ACHN (cell line): Measurements from ENCODE around the gene GRID2.

Experiments
- DNase-seq: peaks from one replicate; pipeline ENCODE4 v3.0.0-alpha.2; 2015
- in situ Hi-C: cut with HindIII; loops from 2 replicates; pipeline ENCODE4 v1.10.0; 2017; ENCODE audit warnings: low sequenced_read_pairs, low pct_ligation_motif_present, low pct_unique_long_range_greater_than_20kb

Gene GRID2

DNA sequence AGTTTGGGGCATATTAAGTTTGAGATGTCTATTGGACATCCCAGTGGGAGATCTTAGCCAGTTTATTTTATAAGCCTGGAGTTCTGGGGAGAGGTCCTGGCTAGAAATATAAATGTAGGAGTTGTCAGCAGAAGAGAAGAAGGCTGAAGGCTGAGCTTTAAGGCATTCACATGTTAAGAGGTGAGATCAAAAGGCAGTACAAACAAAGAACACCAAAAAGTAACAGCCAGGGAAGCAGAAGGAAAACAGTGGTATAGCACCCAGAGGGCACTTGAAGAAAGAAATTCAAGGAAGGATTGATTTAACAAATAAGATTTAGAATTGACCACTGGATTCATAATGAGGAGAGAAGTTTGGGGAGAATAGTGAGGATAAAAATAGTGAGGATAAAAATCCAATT is 1383.5 kb downstream of the GRID2 start:
- no peak for DNase-seq
- in situ Hi-C loops, result no loop called here

DNA sequence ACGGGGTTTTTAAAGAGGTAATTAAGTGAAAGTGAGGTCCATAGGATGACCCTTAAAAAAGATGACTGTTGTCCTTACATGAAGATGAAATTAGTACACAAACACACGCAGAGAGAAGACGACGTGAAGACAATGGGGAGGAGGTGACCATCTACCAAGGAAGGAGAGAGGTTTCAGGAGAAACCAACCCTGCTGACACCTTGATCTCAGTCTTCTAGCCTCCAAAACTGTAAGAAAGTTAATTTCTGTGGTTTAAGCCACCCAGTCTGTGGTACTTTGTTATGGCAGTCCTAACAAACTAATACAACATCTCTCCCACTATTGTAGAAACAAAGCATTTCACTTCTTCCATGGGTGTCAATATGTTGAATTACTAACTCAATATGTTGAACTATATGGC is 1385.2 kb downstream of the GRID2 start:
- in situ Hi-C loops, result no loop called here
- DNase-seq, result no peak

DNA sequence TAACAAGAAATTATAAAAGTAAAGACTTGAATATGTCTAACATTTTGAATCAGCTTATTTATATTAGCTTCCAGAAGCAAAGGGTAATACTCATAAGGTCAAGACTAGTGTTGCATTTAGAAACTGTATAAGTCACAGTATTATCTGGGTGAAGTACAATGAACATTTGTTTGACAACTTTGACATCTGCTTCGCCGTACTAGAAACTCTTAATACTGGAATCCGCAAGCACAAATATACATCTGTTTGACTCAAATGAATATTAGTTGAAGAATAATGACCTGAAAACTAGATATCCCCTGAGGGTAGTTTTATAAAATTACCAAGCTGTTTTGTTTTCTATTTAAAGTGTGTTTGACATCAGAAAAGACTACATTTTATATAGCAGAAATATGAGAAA is 1389.4 kb downstream of the GRID2 start:
- in situ Hi-C loops, result no loop called here
- no peak for DNase-seq

DNA sequence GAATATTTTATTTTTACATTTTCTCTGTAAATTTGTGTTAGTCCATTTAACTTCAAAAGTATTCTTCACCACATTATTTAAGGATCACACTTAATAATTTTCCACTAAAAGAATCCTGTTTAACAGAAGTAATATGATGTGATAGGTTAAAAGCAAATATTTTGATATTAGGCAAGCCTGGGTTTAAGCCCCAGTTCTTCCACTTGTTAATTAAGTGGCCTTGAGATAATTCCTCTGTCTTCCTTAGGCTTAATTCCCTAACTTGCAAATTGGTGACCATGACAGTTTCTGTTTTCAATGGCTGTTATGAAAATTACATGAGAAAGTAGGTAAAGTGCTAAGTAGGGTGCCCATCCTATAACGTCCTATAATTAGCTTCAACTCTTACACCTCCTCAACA is 1394.9 kb downstream of the GRID2 start:
- in situ Hi-C loops, result no loop called here
- no peak for DNase-seq

DNA sequence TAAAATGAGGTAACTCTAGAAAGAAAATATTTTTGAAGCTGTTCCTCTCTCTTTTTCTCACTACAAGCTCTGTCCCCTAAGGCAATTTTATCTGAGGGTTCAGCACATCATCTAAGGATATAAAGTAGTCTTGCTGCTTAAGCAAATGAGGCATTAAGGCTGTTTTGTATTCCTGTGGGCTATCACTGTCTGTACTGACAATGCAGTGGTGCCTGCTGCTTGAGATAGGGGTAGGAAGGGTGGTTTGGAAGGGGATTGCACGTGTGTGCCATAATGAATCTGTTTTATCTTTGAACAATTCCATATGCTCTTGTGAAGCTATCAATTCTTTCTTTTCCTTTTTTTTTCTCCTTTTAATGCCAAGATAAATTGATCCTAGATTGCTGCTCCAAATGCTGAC is 1396.8 kb downstream of the GRID2 start:
- in situ Hi-C loops, result no loop called here
- no peak for DNase-seq

DNA sequence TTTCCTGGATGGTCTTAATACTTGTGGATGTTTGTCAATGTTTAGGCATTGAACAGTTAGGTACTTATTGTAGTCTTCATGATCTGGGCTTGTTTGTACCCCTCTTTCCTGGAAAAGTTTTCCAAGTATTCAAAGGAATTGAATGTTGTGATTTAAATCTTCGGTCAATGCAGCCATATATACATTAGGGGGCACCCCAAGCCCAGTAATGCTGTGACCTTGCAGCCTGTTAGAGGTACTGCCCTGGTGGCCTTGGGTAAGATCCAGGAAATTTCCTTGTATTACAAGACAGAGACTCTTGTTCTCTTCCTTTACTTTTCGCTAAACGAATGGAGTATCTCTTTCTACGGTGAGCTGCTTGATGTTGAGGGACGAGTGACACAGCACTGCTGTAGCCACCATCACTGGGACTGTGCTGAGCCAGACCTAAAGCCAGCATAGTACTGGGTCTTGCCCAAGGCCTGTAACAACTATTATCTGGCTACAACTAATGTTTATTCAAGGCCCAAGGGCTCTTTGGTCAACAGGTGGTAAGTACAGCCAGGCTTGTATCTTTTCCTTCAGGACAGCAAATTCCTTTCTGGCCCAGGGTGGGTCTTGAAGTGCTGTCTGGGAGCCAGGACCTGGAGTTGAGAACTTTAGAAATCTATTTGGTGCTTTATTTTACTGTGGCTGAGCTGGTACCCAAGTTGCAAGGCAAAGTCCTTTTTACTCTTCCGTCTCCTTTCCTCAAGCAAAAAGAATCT is 1406.5 kb downstream of the GRID2 start:
- in situ Hi-C loops, result no loop called here
- DNase-seq, result no peak

DNA sequence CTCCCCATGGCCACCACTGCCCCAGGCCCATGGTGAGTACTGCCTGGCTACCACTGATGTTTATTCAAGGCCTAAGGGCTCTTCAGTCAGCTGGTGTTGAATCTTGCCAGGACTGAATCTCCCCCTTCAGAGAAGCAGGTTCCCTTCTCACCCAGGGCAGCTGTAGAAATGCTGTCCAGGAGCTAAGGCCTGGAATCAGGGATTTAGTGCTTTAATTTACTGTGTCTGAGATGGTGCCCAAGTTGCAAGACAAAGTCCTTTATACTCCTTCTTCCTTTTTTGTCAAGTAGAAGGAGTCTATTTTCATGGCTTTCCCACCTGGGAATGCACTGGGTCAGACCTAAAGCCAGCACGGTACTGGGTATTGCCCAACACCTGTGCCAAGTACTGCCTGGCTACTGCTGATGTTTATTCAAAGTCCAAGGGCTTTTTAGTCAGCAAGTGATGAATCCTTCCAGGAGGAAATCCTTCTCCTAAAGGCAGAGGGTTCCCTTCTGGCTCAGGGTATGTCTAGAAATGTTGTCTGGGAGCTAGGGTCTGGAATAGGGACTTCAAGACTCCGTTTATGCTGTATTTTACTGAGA is 1407.2 kb downstream of the GRID2 start:
- in situ Hi-C loops, result no loop called here
- DNase-seq, result no peak

DNA sequence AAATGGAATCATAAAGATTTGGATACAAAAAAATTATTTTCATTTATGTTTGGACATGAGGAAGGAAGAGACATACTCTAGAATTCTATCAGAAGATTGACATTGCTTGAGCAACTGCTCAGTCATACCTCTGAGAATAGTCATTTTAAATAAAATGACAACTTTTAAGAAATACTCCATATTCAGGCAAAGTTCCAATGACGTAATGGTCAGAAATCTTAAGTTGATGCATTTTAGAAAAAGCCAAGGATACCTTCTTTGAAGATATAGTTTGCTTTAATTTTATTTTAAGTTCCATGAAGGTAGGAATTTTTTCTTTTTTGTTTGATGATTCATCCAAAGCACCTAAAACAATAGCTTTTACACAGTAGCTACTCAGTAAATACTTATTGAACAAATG is 1414.5 kb downstream of the GRID2 start:
- in situ Hi-C loops, result no loop called here
- DNase-seq, result no peak

DNA sequence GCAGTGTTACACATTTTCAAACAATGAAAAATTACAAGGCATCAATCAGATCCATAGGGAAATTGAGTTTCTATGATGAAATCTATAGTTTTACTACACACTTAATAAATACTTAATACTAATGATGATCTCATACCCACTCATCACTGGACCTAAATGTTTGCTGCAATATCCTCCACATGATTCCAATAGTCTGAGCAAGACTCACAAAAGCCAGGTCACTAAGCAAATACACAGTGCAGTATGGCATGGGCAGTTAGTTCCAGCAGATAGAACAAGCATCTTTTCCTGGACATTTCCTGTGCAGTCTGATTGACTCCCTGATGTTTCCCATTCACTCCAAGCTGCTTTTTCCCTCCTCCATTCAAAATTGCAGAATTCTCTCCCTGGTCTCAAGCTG is 1415.8 kb downstream of the GRID2 start:
- in situ Hi-C loops, result no loop called here
- no peak for DNase-seq

DNA sequence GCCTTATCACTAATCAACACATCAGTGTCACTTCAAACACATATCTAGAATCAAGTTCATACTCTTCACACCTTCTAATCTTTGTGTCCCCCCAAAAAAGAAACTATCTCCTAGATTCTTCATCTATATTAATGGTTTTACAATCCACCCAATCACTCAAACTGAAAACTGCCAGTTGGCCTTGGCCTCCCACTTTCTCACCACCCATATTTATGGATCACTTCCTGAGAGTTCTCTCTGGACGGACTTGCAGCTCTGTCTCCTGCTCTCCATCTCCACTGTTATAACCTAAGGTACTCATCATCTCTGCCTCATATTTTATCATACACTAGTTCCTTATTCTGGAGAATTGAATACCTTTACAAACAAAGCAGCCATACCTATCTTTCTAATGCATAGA is 1418.7 kb downstream of the GRID2 start:
- in situ Hi-C loops, result no loop called here

DNA sequence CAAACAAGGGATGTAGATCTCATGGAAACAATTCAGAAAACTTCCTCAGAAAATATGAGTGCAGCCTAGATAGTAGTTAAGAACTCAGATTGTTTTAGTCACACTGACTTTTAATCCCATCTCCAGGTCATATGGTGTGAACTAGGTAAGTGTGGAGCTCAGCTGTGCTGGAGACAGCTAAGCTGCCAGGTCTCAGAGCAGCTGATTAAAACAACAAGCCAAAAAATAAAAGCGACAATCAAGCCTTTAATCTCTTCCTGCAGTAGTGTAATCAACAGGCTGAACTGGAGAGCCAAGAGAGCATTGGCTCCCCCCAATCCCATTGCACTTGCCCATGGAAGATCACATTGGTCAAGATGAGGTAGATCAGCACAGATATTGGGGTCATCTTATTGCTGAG is 1426.5 kb downstream of the GRID2 start:
- in situ Hi-C loops, result no loop called here
- DNase-seq, result no peak

More for the DNA sequence above, 1418.7 kb downstream of the GRID2 start:
- DNase-seq, result no peak

DNA sequence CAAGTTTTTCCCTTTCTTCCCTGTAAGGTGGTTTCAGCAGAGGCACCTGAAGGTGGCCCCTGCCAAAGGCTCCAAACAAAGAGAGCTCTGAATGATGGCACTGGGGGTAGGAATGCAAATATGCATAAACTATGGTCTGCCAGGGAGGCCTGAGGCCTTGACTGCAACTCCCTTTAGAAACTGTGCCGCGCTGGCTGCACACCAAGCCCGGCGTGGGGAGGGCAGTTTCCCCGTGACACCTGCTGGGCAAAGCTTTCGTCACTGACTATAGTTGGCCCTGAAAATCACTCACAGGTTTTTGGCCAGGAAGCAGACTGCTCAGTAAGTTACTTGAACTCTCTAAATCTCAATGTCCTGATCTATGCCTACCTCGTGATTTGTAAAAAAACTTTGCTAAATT is 1427.0 kb downstream of the GRID2 start:
- in situ Hi-C loops, result no loop called here
- no peak for DNase-seq

DNA sequence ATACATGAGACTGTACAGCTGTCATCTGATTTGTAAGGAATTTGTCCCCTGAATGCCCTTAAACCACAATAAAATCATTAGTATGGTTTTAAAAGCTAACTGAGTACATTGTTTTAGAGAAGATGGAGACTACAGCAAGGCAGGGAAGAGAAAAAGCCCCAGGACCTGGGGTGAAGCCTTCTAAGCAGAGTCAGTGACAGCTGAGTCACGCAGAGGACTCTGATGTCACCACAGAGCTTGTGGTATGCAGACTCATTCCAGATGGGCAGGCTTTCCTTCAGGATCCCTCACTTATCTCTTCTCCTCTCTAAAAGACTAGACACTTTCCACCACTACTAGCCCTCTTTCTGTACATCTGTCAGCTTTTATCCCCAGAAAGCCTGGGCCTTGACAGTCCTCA is 1427.7 kb downstream of the GRID2 start:
- in situ Hi-C loops, result no loop called here
- DNase-seq, result no peak

DNA sequence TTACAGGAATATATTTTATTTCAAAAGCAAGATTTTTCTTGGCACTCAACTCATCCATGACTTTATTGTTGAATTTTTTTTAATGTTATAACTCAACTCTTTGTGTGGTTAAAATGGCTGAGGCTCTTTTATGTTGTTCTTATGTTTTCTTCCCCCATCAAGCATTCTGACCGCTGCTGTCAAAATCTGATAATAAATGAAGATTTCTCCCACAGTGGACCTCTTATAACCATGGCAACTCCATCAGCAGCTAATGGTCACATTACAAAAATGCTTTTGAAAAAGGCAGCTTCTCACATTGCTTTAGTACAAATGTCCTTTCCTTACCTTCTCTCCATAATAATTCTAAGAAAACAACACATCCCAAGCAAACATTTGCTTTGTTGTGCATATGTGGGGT is 1428.7 kb downstream of the GRID2 start:
- in situ Hi-C loops, result no loop called here
- no peak for DNase-seq

DNA sequence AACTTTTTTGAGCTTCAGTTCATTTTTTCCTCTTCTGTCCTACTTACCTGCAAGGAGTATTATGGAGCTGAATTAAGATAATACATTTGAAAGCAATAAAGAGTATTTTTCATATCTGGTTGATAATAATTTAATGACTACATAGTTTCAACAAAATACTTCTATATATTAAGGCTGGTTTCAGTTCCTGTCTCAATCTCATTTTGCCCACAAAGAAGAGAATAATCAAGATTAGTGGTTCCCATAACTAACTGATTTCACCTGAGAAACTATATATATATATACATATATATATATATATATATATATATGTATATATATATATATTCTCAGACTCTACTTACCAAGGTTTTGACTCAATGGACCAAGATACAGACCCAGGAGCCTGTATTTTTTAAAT is 1437.1 kb downstream of the GRID2 start:
- in situ Hi-C loops, result no loop called here
- DNase-seq, result no peak

DNA sequence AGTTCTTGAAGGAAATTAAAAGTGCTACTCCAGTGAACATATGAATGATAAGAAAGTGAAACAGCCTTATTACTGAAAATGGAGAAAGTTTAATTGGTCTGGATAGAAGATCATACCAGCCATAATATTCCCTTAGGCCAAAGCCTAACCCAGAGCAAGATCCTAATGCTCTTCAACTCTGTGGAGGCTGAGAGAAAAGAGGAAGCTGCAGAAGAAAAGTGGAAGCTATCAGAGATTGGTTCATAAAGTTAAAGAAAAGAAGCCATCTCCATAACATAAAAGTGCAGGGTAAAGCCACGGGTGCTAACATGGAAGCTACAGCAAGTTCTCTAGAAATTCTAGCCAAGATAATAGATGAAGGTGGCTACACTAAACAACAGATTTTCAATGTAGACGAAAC is 1439.3 kb downstream of the GRID2 start:
- in situ Hi-C loops, result no loop called here
- DNase-seq, result no peak

DNA sequence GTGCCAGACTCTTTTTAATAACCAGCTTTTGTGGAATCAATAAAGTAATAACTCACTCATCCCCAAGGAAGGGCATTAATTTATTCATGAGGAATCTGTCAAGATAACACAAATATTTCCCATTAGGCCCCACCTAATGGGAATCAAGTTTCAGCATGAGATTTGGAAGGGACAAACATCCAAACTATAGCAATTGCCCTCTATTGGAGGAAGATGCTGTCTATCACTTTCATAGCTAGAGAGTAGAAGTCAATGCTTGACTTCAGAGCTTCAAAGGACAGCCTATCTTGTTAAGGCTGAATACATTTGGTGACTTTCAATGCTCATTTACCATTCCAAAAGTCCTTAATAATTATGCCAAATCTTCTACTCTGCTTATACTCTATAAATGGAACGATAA is 1439.9 kb downstream of the GRID2 start:
- in situ Hi-C loops, result no loop called here
- no peak for DNase-seq

DNA sequence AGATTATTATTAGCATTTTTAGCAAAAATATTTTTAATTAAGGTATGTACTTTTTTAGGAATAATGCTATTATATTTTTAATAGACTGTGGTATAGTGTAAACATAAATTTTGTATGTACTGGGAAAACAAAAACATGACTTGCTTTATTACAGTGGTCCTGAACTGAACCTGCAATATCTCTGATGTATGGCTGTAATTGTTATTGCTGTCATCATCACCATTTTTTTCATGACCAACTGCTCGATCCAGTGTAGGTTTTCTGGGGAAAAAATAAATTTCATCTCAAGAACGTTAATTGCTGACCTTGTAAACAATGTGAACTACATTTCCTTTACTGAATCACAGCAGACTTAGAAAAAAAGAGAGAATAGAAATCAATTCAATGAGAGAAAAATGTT is 1441.2 kb downstream of the GRID2 start:
- no peak for DNase-seq
- in situ Hi-C loops, result no loop called here

DNA sequence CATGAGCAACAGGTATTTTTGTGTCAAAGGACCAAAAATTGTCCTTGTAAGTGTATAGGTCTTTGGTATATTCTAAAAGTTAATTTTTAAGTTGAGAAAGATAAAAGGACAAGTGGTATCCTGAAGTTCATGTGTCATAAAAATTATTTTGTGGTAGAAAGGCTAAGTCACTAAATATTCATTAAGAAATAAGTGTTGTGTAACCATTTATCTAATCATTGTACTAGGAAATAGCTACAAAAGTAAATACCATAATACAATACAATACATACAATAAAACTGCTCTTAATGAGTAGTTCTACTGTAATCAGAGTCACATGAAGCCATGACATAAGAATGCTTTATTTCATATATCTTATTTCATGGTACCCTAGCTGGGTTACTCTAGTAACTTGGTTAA is 1442.3 kb downstream of the GRID2 start:
- in situ Hi-C loops, result no loop called here

DNA sequence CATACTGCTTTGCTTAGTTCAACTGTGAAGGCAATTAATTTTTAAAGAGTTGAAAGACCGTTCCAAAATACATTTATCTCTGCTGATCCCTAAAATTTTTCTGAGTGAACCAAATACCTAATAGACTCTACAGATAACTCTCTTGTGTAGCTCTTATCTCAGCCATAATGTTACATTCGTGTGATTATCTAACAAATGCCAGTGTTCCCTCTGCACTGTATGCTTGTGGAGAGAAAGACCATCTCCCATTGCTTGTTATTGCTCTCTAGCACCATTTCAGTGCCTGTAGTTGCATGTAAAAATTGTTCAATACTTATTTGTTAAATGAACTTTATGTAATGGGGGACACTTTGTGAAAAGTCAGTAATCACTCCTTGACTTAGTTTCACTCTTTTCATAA is 1443.5 kb downstream of the GRID2 start:
- in situ Hi-C loops, result no loop called here
- no peak for DNase-seq

More for the DNA sequence above, 1442.3 kb downstream of the GRID2 start:
- DNase-seq, result no peak
